Neural progenitor cell (in vitro differentiated cells): ENCODE data around the gene HAUS8.

Source experiments
- EZH2 ChIP-seq: fragments of 200-600 bp; sonication (generic); IDR thresholded peaks from 2 replicates; pipeline ENCODE4 v1.6.1; 2017; ENCODE audit warnings: antibody characterized with exemption, mild to moderate bottlenecking, moderate library complexity
- EZH2phosphoT487 ChIP-seq: fragments of 200-600 bp; sonication (generic); IDR thresholded peaks from 2 replicates; pipeline ENCODE4 v1.6.1; 2017; ENCODE audit warnings: antibody characterized with exemption
- TF ChIP-seq, protein P1 (sequence below): fragments of 200-600 bp; sonication (generic); IDR thresholded peaks from 2 replicates; pipeline ENCODE4 v1.5.1; 2017; ENCODE audit warnings: antibody characterized with exemption, mild to moderate bottlenecking

- TF ChIP-seq, protein P1, sequence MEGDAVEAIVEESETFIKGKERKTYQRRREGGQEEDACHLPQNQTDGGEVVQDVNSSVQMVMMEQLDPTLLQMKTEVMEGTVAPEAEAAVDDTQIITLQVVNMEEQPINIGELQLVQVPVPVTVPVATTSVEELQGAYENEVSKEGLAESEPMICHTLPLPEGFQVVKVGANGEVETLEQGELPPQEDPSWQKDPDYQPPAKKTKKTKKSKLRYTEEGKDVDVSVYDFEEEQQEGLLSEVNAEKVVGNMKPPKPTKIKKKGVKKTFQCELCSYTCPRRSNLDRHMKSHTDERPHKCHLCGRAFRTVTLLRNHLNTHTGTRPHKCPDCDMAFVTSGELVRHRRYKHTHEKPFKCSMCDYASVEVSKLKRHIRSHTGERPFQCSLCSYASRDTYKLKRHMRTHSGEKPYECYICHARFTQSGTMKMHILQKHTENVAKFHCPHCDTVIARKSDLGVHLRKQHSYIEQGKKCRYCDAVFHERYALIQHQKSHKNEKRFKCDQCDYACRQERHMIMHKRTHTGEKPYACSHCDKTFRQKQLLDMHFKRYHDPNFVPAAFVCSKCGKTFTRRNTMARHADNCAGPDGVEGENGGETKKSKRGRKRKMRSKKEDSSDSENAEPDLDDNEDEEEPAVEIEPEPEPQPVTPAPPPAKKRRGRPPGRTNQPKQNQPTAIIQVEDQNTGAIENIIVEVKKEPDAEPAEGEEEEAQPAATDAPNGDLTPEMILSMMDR = no peak
- TF ChIP-seq EZH2 = no peak
- no peak for TF ChIP-seq EZH2phosphoT487
Measured at GRCh38 chr19:17049711-17050280, 25.5 kb downstream of the HAUS8 start.
